Cardiac muscle cell (in vitro differentiated cells and primary cell): ENCODE measurements around the gene RBM11. TPM values are rescaled to one million over a fixed set of nuclear protein-coding genes. Genes with fewer than 3 reads are reported as not detected.

Experiments
- DNase-seq, 2 donors: peaks; one replicate each; pipeline versions ENCODE4 v3.0.0 to v3.0.0-alpha.2; 2010 to 2017; ENCODE audit warnings: low read depth in 1 of 2, low spot score in 1 of 2
- H3K27ac ChIP-seq: fragments of 200-600 bp; sonication (generic); 2 replicates; pipeline ENCODE4 v1.5.1; 2016
- H3K27me3 ChIP-seq: fragments of 200-600 bp; sonication (generic); 2 replicates; pipeline ENCODE4 v1.6.0; 2016; ENCODE audit warnings: control low read depth
- H3K36me3 ChIP-seq: fragments of 200-600 bp; sonication (generic); 2 replicates; pipeline ENCODE4 v1.5.1; 2016; ENCODE audit warnings: control low read depth
- H3K4me1 ChIP-seq: fragments of 200-600 bp; sonication (generic); 2 replicates; pipeline ENCODE4 v1.8.1; 2017; ENCODE audit warnings: low read depth, mild to moderate bottlenecking, mixed run types
- H3K4me3 ChIP-seq: fragments of 200-600 bp; sonication (generic); 2 replicates; pipeline ENCODE4 v1.5.1; 2016; ENCODE audit warnings: mild to moderate bottlenecking
- H3K9me3 ChIP-seq: fragments of 200-600 bp; sonication (generic); 2 replicates; pipeline ENCODE4 v1.5.1; 2017; ENCODE audit warnings: low read depth, mild to moderate bottlenecking, control low read depth
- CTCF ChIP-seq: IDR thresholded peaks from 2 replicates; pipeline ENCODE4 v1.5.1; 2012; ENCODE audit warnings: low read depth, mild to moderate bottlenecking, low read length
- polyA plus RNA-seq: library from polyadenylated mRNA; unstranded; fragments of >200 nt; fragmentation: Nextera tagmentation; extraction: Ambion mirVana; gene quantifications from 2 replicates; pipeline ENCODE4 v1.2.1, GENCODE V29; 2016
- total RNA-seq: library from RNA; depleted of rRNA; stranded (reverse); fragments of >200 nt; gene quantifications from 2 replicates; pipeline ENCODE4 v1.2.3, GENCODE V29; 2016

The RBM11 gene
- total and polyA plus RNA-seq, 2 experiments from 2014 or later: 1.8 to 3.3 TPM

GRCh38 chr21:14270631-14271030, 54.7 kb downstream of the RBM11 start:
- H3K27me3 ChIP-seq: no peaks in the 10 kb centered on the region
- H3K9me3 ChIP-seq: no peaks in the 10 kb centered on the region
- TF ChIP-seq CTCF: no peak
- H3K4me3 ChIP-seq: no peak overlapping the region
- H3K36me3 ChIP-seq: no peaks in the 10 kb centered on the region
- H3K27ac ChIP-seq: no peak overlapping the region
- H3K4me1 ChIP-seq: no peaks in the 10 kb centered on the region
- DNase-seq: no peak

- Histone ChIP-seq H3K27ac (no peak overlapping the region), H3K9me3 (no peaks in the 10 kb centered on the region)
- TF ChIP-seq CTCF: no peak
Observed at GRCh38 chr21:14271053-14271452, 55.1 kb downstream of the RBM11 start.

GRCh38 chr21:14271641-14272040, 55.7 kb downstream of the RBM11 start:
- H3K4me3 ChIP-seq: no peak overlapping the region
- no peak for DNase-seq
- H3K36me3 ChIP-seq: no peaks in the 10 kb centered on the region
- no peaks in the 10 kb centered on the region for H3K27me3 ChIP-seq
- no peaks in the 10 kb centered on the region for H3K4me1 ChIP-seq
- no peak for TF ChIP-seq CTCF
- no peak overlapping the region for H3K27ac ChIP-seq
- no peaks in the 10 kb centered on the region for H3K9me3 ChIP-seq

More at GRCh38 chr21:14271053-14271452, 55.1 kb downstream of the RBM11 start:
- H3K4me3 ChIP-seq: no peak overlapping the region
- no peaks in the 10 kb centered on the region for H3K4me1 ChIP-seq
- DNase-seq: no peak
- no peaks in the 10 kb centered on the region for H3K36me3 ChIP-seq
- no peaks in the 10 kb centered on the region for H3K27me3 ChIP-seq

GRCh38 chr21:14273736-14274538, 58.0 kb downstream of the RBM11 start:
- no peak for TF ChIP-seq CTCF
- Histone ChIP-seq H3K36me3 (no peaks in the 10 kb centered on the region), H3K9me3 (no peaks in the 10 kb centered on the region), H3K27ac (no peak overlapping the region), H3K4me1 (no peaks in the 10 kb centered on the region), H3K27me3 (no peaks in the 10 kb centered on the region), H3K4me3 (no peak overlapping the region)
- peak in 1 of 2 donors; percentile 1 for DNase-seq

- TF ChIP-seq CTCF: no peak
- no peak for DNase-seq
- H3K36me3 ChIP-seq: no peaks in the 10 kb centered on the region
- H3K27ac ChIP-seq: no peak overlapping the region
- H3K4me3 ChIP-seq: no peak overlapping the region
- no peaks in the 10 kb centered on the region for H3K9me3 ChIP-seq
- peaks cover 6% of the 10 kb centered on the region for H3K27me3 ChIP-seq
- no peaks in the 10 kb centered on the region for H3K4me1 ChIP-seq
Observed at GRCh38 chr21:14275702-14276205, 59.8 kb downstream of the RBM11 start.

Other genes with a start within 250 kb of the RBM11 start
- gene LIPI, start 5.2 kb upstream of the RBM11 start, total RNA-seq: not detected in 2 replicates
- gene LIPI, start 5.2 kb upstream of the RBM11 start, polyA plus RNA-seq: not detected in 2 replicates
- 28.0 and 29.8 TPM in 2 replicates for gene HSPA13, start 167.0 kb downstream of the RBM11 start, total RNA-seq
- 29.4 and 31.4 TPM in 2 replicates for gene HSPA13, start 167.0 kb downstream of the RBM11 start, polyA plus RNA-seq